ENCODE data around the gene TMEM40.
A peak's percentile ranks its signal among the peaks of the same experiment; 100 is the strongest.
"Not testable (repeated sequence)": the region's sequence is repeated elsewhere in the genome, so short reads cannot be mapped to it uniquely, and the experiment has no call there.

Gene TMEM40

GRCh38 chr3:12750223-12750622 is 8.8 kb downstream of the TMEM40 start:
- DNase-seq, result no peak

- DNase-seq, result no peak
Observed at GRCh38 chr3:12748477-12748876, 10.6 kb downstream of the TMEM40 start.

GRCh38 chr3:12746419-12746818 is 12.6 kb downstream of the TMEM40 start:
- no peak for DNase-seq

GRCh38 chr3:12744326-12744725 is 14.7 kb downstream of the TMEM40 start:
- no peak for DNase-seq

GRCh38 chr3:12743583-12743982 is 15.5 kb downstream of the TMEM40 start:
- DNase-seq, result no peak

GRCh38 chr3:12742330-12743107 is 16.5 kb downstream of the TMEM40 start:
- no peak for DNase-seq

- DNase-seq, result peak in 1 of 2 experiments; percentile 16
Observed at GRCh38 chr3:12741209-12741608, 17.9 kb downstream of the TMEM40 start.

GRCh38 chr3:12737833-12738232 is 21.2 kb downstream of the TMEM40 start:
- no peak for DNase-seq

- DNase-seq, result no peak
Observed at GRCh38 chr3:12737319-12737718, 21.7 kb downstream of the TMEM40 start.

GRCh38 chr3:12734960-12735359 is 24.1 kb downstream of the TMEM40 start:
- no peak for DNase-seq

GRCh38 chr3:12733566-12733965 is 25.5 kb downstream of the TMEM40 start:
- no peak for DNase-seq

- DNase-seq, result no peak
Observed at GRCh38 chr3:12730506-12731242, 28.4 kb downstream of the TMEM40 start.

GRCh38 chr3:12729051-12729651 is 29.9 kb downstream of the TMEM40 start:
- DNase-seq, result no peak

- no peak for DNase-seq
Observed at GRCh38 chr3:12727937-12728336, 31.1 kb downstream of the TMEM40 start.

- DNase-seq, result no peak
Observed at GRCh38 chr3:12727481-12727880, 31.6 kb downstream of the TMEM40 start.

- no peak for DNase-seq
Observed at GRCh38 chr3:12725436-12725835, 33.6 kb downstream of the TMEM40 start.

- no peak for DNase-seq
Observed at GRCh38 chr3:12724794-12725193, 34.3 kb downstream of the TMEM40 start.

GRCh38 chr3:12723362-12723761 is 35.7 kb downstream of the TMEM40 start:
- not testable (repeated sequence) for DNase-seq

GRCh38 chr3:12722226-12722625 is 36.8 kb downstream of the TMEM40 start:
- DNase-seq, result no peak

GRCh38 chr3:12719984-12720898 is 38.8 kb downstream of the TMEM40 start:
- peak; percentile 24 to 87 for DNase-seq

GRCh38 chr3:12719541-12719940 is 39.5 kb downstream of the TMEM40 start:
- DNase-seq, result no peak

- DNase-seq, result no peak
Observed at GRCh38 chr3:12716605-12717151, 42.4 kb downstream of the TMEM40 start.
